Activated CD8-positive, alpha-beta memory T cell treated with anti-CD3 and anti-CD28 coated beads for 4 hours (primary cell): ENCODE results near the gene SMPDL3A.
"Not testable (repeated sequence)": the region's sequence is repeated elsewhere in the genome, so short reads cannot be mapped to it uniquely, and the experiment has no call there.

ENCODE experiments used
- DNase-seq, 2 donors: peaks; one replicate each; pipeline ENCODE4 v3.0.0-alpha.2; 2020; ENCODE audit warnings: low read depth in 2 of 2

The SMPDL3A gene

GRCh38 chr6:122789182-122790027 is at the start of gene SMPDL3A:
SMPDL3A (plus strand) TSS chr6:122789258; CDS start chr6:122789347, 89 bp downstream.
- no peak for DNase-seq

GRCh38 chr6:122740091-122740490 is 49.0 kb upstream of the SMPDL3A start:
- no peak for DNase-seq

GRCh38 chr6:122740936-122741335 is 48.1 kb upstream of the SMPDL3A start:
- DNase-seq, result no peak

- DNase-seq, result not testable (repeated sequence)
Measured at GRCh38 chr6:122744247-122744646, 44.8 kb upstream of the SMPDL3A start.

- DNase-seq, result not testable (repeated sequence)
Measured at GRCh38 chr6:122744856-122745255, 44.2 kb upstream of the SMPDL3A start.

- DNase-seq, result no peak
Measured at GRCh38 chr6:122746688-122747087, 42.4 kb upstream of the SMPDL3A start.

GRCh38 chr6:122747573-122747972 is 41.5 kb upstream of the SMPDL3A start:
- no peak for DNase-seq

- not testable (repeated sequence) for DNase-seq
Measured at GRCh38 chr6:122748945-122749344, 40.1 kb upstream of the SMPDL3A start.

- no peak for DNase-seq
Measured at GRCh38 chr6:122749451-122750050, 39.5 kb upstream of the SMPDL3A start.

GRCh38 chr6:122751326-122751725 is 37.7 kb upstream of the SMPDL3A start:
- no peak for DNase-seq

- no peak for DNase-seq
Measured at GRCh38 chr6:122752459-122752858, 36.6 kb upstream of the SMPDL3A start.

- no peak for DNase-seq
Measured at GRCh38 chr6:122753000-122753687, 35.9 kb upstream of the SMPDL3A start.

GRCh38 chr6:122753688-122754056 is 35.4 kb upstream of the SMPDL3A start:
- DNase-seq, result no peak

GRCh38 chr6:122754191-122754731 is 34.8 kb upstream of the SMPDL3A start:
- no peak for DNase-seq

GRCh38 chr6:122755901-122756300 is 33.2 kb upstream of the SMPDL3A start:
- DNase-seq, result no peak

GRCh38 chr6:122758927-122759334 is 30.1 kb upstream of the SMPDL3A start:
- no peak for DNase-seq

- no peak for DNase-seq
Measured at GRCh38 chr6:122760330-122760729, 28.7 kb upstream of the SMPDL3A start.

GRCh38 chr6:122766256-122766655 is 22.8 kb upstream of the SMPDL3A start:
- no peak for DNase-seq

- no peak for DNase-seq
Measured at GRCh38 chr6:122770835-122771601, 18.0 kb upstream of the SMPDL3A start.

- no peak for DNase-seq
Measured at GRCh38 chr6:122772724-122773415, 16.2 kb upstream of the SMPDL3A start.

GRCh38 chr6:122775975-122776374 is 13.1 kb upstream of the SMPDL3A start:
- DNase-seq, result no peak
